Liver (tissue), 3 donors: Measurements from ENCODE around the gene NUBPL.

Experiments used
- CTCF ChIP-seq: fragments of 150-350 bp; IDR thresholded peaks from 2 replicates; pipeline ENCODE4 v1.5.1; 2017; ENCODE audit warnings: improper control_type of control experiment, low read depth, low read length; ENCODE audit not compliant: missing input control
- EGR1 ChIP-seq, 2 donors: IDR thresholded peaks; 2 replicates each; pipeline ENCODE4 v1.6.1; 2016 to 2018; ENCODE audit warnings: antibody characterized with exemption in 2 of 2, low read depth in 2 of 2
- FOXA1 ChIP-seq: IDR thresholded peaks from 2 replicates; pipeline ENCODE4 v1.6.1; 2016; ENCODE audit warnings: antibody characterized with exemption
- GABPA ChIP-seq, 2 donors: IDR thresholded peaks in 1 of 2; conservative IDR thresholded peaks in 1 of 2; 2 replicates each; pipeline ENCODE4 v1.6.1; 2016; ENCODE audit warnings: antibody characterized with exemption in 2 of 2, mild to moderate bottlenecking in 1 of 2, moderate library complexity in 1 of 2
- HNF4G ChIP-seq: IDR thresholded peaks from 2 replicates; pipeline ENCODE4 v1.6.1; 2016; ENCODE audit warnings: antibody characterized with exemption
- MAX ChIP-seq: IDR thresholded peaks from 2 replicates; pipeline ENCODE4 v1.6.1; 2016; ENCODE audit warnings: antibody characterized with exemption
- REST ChIP-seq: IDR thresholded peaks from 2 replicates; pipeline ENCODE4 v1.6.1; 2016; ENCODE audit warnings: antibody characterized with exemption, mild to moderate bottlenecking
- donor health status: healthy.
- donor health status: healthy.

GRCh38 chr14:31568161-31568560, 7.0 kb downstream of the NUBPL start:
- TF ChIP-seq CTCF (no peak), FOXA1 (no peak), HNF4G (no peak), GABPA (IDR thresholded peaks at IDR 0.05 in 1 of 2, conservative IDR thresholded peaks at IDR 0.05 in 1 of 2) (no peak), MAX (no peak), EGR1 (IDR thresholded peaks at IDR 0.05; ENCODE audit: low read depth in 2 of 2) (no peak), REST (no peak)
